Stimulated activated CD4-positive, alpha-beta T cell treated with anti-CD3 and anti-CD28 coated beads, Interleukin-12 subunit alpha, Interleukin-12 subunit beta, amount 100 ng/mL, for 4 hours (primary cell): ENCODE data around the gene SPDYC.
A peak's percentile ranks its signal among the peaks of the same experiment; 100 is the strongest.
"Not testable (repeated sequence)": the region's sequence is repeated elsewhere in the genome, so short reads cannot be mapped to it uniquely, and the experiment has no call there.

Source experiments
- DNase-seq: peaks from one replicate; pipeline ENCODE4 v3.0.0-alpha.2; 2020

The SPDYC gene

GRCh38 chr11:65134240-65134951 is 35.6 kb upstream of the SPDYC start, which contains the start of gene SYVN1:
TSS of gene SYVN1 (minus strand) at chr11:65134519. CDS start at chr11:65133601, 918 bp downstream.
- peak; percentile 89 for DNase-seq

- DNase-seq = peak; percentile 66
Measured at GRCh38 chr11:65134952-65135632, 34.9 kb upstream of the SPDYC start.

- no peak for DNase-seq
Measured at GRCh38 chr11:65135633-65136145, 34.3 kb upstream of the SPDYC start.

GRCh38 chr11:65136515-65137096 is 33.4 kb upstream of the SPDYC start:
- no peak for DNase-seq

GRCh38 chr11:65141896-65142494 is 28.0 kb upstream of the SPDYC start:
- DNase-seq = no peak

- DNase-seq = no peak
Measured at GRCh38 chr11:65147352-65148075, 22.5 kb upstream of the SPDYC start.

GRCh38 chr11:65148657-65149056 is 21.4 kb upstream of the SPDYC start:
- no peak for DNase-seq

GRCh38 chr11:65150131-65150508 is 19.9 kb upstream of the SPDYC start:
- not testable (repeated sequence) for DNase-seq

GRCh38 chr11:65150509-65151299 is 19.3 kb upstream of the SPDYC start:
- DNase-seq = no peak

GRCh38 chr11:65151331-65151899 is 18.6 kb upstream of the SPDYC start:
- no peak for DNase-seq

- DNase-seq = no peak
Measured at GRCh38 chr11:65152122-65152521, 17.9 kb upstream of the SPDYC start.

- no peak for DNase-seq
Measured at GRCh38 chr11:65156256-65156655, 13.8 kb upstream of the SPDYC start.

- DNase-seq = no peak
Measured at GRCh38 chr11:65156926-65157325, 13.1 kb upstream of the SPDYC start.

- no peak for DNase-seq
Measured at GRCh38 chr11:65157336-65157735, 12.7 kb upstream of the SPDYC start.

GRCh38 chr11:65159012-65159411 is 11.0 kb upstream of the SPDYC start:
- no peak for DNase-seq

- no peak for DNase-seq
Measured at GRCh38 chr11:65160643-65161042, 9.4 kb upstream of the SPDYC start.

- DNase-seq = no peak
Measured at GRCh38 chr11:65163684-65164083, 6.3 kb upstream of the SPDYC start.

GRCh38 chr11:65165410-65166317 is 4.4 kb upstream of the SPDYC start:
- no peak for DNase-seq

- no peak for DNase-seq
Measured at GRCh38 chr11:65166893-65167292, 3.1 kb upstream of the SPDYC start.

- no peak for DNase-seq
Measured at GRCh38 chr11:65167656-65168055, 2.4 kb upstream of the SPDYC start.
